OCI-LY7 (cell line): Measurements from ENCODE around the gene CTNND2.

Experiments used
- EZH2phosphoT487 ChIP-seq: fragments of 200-600 bp; sonication (generic); IDR thresholded peaks from 2 replicates; pipeline ENCODE4 v1.6.1; 2018; ENCODE audit warnings: low read depth, borderline replicate concordance, mild to moderate bottlenecking, mixed run types, antibody characterized with exemption, low read length, moderate library complexity, mixed read lengths
- TF ChIP-seq, protein P1 (sequence below): fragments of 200-600 bp; sonication (generic); conservative IDR thresholded peaks from 2 replicates; pipeline ENCODE4 v1.5.1; 2014; ENCODE audit warnings: mild to moderate bottlenecking, antibody characterized with exemption, low read length, moderate library complexity, mixed read lengths

DNA sequence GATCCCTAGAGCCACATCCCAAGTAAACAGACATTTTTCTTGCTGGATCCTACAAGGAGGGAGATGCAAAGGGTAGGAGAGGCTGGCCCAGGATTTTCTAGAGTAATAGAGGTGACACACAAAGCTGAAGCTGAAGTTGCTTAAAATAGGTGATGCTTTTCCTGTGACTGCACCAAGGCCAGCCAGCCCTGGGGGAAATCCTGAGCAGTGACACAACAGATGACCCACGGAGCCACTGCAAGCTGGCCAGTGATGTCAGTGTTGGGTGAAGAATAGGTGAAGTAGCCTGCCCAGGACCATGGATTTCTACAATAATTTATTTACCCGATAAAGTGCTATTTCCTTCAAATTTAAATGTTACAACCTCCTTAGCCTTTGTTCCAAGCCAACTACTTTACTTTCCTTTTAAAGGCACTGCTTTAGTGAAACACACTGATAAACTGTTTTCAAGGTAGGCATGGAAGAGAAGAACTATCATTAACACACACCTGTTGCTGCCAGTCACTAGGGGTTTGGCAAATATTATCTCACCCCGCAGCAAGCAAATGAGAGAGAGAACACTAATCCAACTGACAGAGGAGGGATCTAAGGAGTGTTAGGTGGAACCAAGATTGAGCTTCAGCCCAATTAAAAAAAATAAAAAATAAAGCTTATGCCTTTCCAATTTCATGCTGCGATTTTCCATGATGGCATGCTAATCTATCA, 123.5 kb downstream of the CTNND2 start:
- TF ChIP-seq, protein P1, sequence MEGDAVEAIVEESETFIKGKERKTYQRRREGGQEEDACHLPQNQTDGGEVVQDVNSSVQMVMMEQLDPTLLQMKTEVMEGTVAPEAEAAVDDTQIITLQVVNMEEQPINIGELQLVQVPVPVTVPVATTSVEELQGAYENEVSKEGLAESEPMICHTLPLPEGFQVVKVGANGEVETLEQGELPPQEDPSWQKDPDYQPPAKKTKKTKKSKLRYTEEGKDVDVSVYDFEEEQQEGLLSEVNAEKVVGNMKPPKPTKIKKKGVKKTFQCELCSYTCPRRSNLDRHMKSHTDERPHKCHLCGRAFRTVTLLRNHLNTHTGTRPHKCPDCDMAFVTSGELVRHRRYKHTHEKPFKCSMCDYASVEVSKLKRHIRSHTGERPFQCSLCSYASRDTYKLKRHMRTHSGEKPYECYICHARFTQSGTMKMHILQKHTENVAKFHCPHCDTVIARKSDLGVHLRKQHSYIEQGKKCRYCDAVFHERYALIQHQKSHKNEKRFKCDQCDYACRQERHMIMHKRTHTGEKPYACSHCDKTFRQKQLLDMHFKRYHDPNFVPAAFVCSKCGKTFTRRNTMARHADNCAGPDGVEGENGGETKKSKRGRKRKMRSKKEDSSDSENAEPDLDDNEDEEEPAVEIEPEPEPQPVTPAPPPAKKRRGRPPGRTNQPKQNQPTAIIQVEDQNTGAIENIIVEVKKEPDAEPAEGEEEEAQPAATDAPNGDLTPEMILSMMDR, result no peak
- no peak for TF ChIP-seq EZH2phosphoT487
